ENCODE measurements around the gene DTNBP1.

Gene DTNBP1

DNA sequence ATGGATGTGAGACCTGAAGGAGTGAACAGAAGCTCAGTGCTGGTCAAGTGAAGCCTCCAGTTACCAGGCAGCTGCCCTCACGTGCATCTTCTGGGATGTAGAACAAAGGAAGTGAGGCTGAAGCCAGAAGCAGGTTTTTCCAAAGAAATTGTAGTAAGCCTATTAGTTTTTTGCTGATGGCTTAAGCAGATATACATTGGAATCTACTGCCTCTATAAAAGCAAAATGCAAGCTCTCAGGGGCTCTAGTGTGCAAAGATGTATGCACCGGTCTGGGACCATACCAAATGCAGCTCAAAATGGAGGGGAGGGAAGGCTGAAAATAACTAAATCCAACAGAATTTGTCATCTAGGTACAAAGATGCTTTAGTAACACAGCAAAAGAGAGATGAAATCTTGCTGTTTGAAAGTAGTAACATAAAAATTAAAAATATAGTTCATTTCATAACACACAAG is 77.0 kb downstream of the DTNBP1 start:
- TF ChIP-seq, protein P1, sequence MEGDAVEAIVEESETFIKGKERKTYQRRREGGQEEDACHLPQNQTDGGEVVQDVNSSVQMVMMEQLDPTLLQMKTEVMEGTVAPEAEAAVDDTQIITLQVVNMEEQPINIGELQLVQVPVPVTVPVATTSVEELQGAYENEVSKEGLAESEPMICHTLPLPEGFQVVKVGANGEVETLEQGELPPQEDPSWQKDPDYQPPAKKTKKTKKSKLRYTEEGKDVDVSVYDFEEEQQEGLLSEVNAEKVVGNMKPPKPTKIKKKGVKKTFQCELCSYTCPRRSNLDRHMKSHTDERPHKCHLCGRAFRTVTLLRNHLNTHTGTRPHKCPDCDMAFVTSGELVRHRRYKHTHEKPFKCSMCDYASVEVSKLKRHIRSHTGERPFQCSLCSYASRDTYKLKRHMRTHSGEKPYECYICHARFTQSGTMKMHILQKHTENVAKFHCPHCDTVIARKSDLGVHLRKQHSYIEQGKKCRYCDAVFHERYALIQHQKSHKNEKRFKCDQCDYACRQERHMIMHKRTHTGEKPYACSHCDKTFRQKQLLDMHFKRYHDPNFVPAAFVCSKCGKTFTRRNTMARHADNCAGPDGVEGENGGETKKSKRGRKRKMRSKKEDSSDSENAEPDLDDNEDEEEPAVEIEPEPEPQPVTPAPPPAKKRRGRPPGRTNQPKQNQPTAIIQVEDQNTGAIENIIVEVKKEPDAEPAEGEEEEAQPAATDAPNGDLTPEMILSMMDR (conservative IDR thresholded peaks at IDR 0.05): no peak
- H3K27ac ChIP-seq: no peak overlapping the region

DNA sequence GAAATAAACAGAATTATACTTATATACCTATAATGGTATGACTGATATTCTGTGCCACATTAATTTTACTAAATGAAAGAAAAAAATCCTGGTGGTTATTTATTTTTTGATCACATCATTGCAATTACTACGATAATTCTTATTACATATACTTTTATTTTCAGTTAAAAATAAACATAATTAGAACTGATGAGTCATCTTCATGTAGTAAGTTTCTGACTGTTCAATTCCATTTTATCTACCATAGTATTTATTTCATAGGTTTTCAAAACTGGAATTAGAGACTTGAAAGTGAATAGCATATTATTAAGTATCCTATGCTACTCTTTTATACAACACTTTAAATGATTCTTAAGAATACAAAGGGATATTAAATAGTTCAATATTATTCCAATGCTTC is 80.3 kb downstream of the DTNBP1 start:
- no peak overlapping the region for H3K27ac ChIP-seq
- TF ChIP-seq, protein P1 (conservative IDR thresholded peaks at IDR 0.05): no peak

DNA sequence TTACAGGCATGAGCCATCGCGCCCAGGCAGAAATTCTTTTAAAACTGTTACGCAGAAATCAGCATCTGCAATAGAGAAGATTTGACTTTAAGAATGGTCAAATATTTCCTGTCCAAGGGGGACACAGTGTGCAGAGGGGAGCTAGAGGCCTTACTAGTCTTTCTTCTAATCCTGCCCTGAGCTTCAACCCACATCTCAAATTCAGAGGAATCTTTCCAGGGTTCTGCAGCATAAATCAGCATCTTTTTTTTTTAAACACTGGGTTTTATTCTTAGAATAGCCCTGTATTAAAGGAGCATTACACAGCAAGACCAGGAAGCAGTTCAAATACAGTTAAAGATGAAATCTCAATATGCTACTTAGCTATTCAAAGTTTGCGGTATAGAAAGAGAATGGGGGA is 81.1 kb downstream of the DTNBP1 start:
- no peak overlapping the region for H3K27ac ChIP-seq
- TF ChIP-seq, protein P1 (conservative IDR thresholded peaks at IDR 0.05): no peak

DNA sequence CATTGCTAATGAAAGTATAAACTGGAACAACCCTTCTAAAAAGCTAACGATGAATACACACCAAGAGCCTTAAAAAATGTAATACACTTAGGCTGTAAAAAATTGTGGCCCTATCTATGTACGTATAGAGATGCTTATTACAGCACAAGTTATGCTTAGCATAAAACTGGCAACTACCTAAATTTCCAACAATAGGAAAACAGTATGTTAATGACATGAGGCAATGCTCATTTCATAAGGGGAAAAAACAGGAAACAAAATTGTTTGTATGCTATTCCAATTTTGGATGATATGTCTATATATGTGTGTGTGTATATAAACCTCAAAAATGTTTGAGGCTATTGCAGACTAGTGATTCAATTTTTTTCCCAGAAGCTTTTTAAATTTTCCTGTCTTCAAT is 82.5 kb downstream of the DTNBP1 start:
- TF ChIP-seq, protein P1 (conservative IDR thresholded peaks at IDR 0.05): no peak
- no peak overlapping the region for H3K27ac ChIP-seq

DNA sequence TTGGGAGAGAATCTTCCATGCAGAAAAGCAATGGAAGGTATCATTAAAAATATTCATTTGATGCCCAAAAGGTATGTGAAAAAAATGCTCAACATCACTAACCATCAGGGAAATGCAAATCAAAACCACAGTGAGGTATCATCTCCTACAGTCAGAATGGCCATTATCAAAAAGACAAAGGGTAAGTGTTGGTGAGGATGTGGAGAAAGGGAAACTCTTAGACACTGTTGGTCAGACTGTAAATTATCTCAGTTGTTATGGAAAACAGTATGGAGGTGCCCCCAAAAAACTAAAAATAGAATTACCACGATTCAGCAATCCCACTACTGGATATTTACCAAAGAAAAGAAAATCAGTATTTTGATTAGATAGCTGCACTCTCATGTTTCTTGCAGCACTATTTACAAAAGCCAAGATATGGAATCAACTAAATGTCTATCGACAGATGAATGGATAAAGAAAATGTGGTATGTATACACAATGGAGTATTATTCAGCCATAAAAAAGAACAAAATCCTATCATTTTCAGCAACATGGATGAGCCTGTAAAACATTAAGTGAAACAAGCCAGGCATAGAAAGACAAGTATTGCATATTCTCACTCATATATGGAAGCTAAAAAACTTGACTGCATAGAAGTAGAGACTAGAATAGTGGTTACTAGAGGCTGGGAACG is 84.0 kb downstream of the DTNBP1 start:
- no peak overlapping the region for H3K27ac ChIP-seq
- TF ChIP-seq, protein P1 (conservative IDR thresholded peaks at IDR 0.05): no peak

DNA sequence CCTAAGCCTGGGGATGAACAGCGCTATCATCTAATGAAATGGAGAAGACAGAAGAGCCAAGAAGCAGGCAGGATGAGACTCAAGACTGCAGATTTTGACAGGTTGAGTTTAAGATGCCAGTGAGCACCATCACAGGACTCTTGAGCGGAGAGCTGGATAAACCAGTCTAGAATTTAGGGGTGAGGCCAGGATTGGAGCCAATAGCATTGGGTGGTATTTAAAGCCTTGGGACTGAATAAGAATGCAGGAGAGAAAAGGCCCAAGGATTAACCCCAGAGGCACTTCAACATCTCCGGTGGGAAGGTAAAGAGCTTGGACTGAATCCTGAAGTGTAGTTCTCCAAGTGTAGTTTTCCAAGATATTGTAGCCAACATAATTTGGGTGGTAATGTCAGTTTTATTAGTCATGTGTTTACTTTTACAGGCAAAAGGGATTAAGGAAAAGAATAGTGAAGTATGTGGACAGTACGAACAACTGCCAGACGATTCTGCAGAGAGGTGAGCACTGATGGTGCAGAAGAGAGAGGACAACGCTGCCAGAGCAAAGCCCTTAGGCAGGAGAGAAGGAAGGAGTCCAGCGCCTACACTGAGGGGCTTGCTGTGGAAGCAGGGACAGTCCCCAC is 85.2 kb downstream of the DTNBP1 start:
- no peak overlapping the region for H3K27ac ChIP-seq
- TF ChIP-seq, protein P1 (conservative IDR thresholded peaks at IDR 0.05): no peak

DNA sequence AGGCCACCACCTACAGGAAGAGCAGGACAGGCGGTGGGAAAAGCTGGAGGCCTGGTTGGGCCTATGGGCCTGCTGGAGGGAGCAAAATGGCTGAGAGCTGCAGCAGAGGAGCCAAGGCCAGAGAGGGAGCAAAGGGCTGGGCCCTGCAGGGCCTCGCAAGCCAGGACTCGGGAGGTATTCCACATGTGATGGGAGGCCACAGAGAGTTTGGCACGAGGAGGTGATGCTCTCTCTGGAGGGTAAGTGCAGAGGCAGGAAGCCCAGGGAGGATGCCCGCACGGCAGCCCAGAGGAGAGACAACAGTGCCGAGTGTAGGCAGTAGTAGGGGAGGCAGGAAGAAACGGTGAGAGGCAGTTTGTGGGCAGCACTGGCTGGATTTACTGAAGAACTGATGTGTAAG is 85.7 kb downstream of the DTNBP1 start:
- no peak overlapping the region for H3K27ac ChIP-seq
- TF ChIP-seq, protein P1 (conservative IDR thresholded peaks at IDR 0.05): no peak
